IMR-90 (cell line): ENCODE data around the gene IGFBP1. TPM values are rescaled to one million over a fixed set of nuclear protein-coding genes. Genes with fewer than 3 reads are reported as not detected.
A peak's percentile ranks its signal among the peaks of the same experiment; 100 is the strongest.

ENCODE experiments used
- ATAC-seq: fragments of 200-7000 bp; cut with Tn5 transposase; 2 replicates; pipeline ENCODE4 v1.9.1; 2020; ENCODE audit warnings: low read depth, mild to moderate bottlenecking, moderate library complexity
- BruUV-seq: library from RNA; stranded (reverse); fragments of 400-500 nt; replicated peaks from 2 replicates; lab custom pipeline; 2021; lab: Mats Ljungman, UMichigan
- CTCF ChIA-PET: fragments of 300-600 bp; formaldehyde crosslinking; extraction: SDS; loops from one replicate; lab custom pipeline; 2021; ENCODE audit warnings: antibody characterized with exemption; lab: Yijun Ruan, JAX
- POLR2A ChIA-PET: fragments of 300-600 bp; sonication (Branson Sonifier 250); formaldehyde crosslinking; loops from one replicate; lab custom pipeline; 2022; ENCODE audit warnings: antibody characterized with exemption; ENCODE audit not compliant: unreplicated experiment; lab: Charles Lee
- DNase-seq: peaks from one replicate; pipeline ENCODE4 v3.0.0; 2013
- H2AFZ ChIP-seq: replicated peaks from 2 replicates; pipeline ENCODE3; 2013; ENCODE audit warnings: low read length, mild to moderate bottlenecking; ENCODE audit not compliant: poor library complexity
- H2AK5ac ChIP-seq: 2 replicates; pipeline ENCODE4 v1.6.1; 2013; ENCODE audit warnings: low read depth, low read length, inconsistent platforms
- H2AK9ac ChIP-seq: replicated peaks from 2 replicates; pipeline ENCODE3; 2013; ENCODE audit warnings: mild to moderate bottlenecking, low read depth, low read length, moderate library complexity; ENCODE audit not compliant: poor library complexity
- H2BK120ac ChIP-seq: 2 replicates; pipeline ENCODE4 v1.6.1; 2013; ENCODE audit warnings: low read depth, low read length, inconsistent platforms
- H2BK15ac ChIP-seq: 3 replicates; pipeline ENCODE4 v1.6.1; 2013; ENCODE audit warnings: low read depth, low read length, inconsistent platforms
- H2BK20ac ChIP-seq: 2 replicates; pipeline ENCODE4 v1.6.1; 2013; ENCODE audit warnings: low read depth, mild to moderate bottlenecking, inconsistent platforms, low read length, moderate library complexity
- H2BK5ac ChIP-seq: 2 replicates; pipeline ENCODE4 v1.6.1; 2013; ENCODE audit warnings: mild to moderate bottlenecking, low read depth, low read length, inconsistent platforms; ENCODE audit not compliant: poor library complexity, severe bottlenecking
- H3K14ac ChIP-seq: replicated peaks from 2 replicates; pipeline ENCODE4 v1.6.1; 2013; ENCODE audit warnings: low read depth, low read length, inconsistent platforms
- H3K18ac ChIP-seq: 2 replicates; pipeline ENCODE4 v1.6.1; 2013; ENCODE audit warnings: low read depth, low read length, control low read depth
- H3K23ac ChIP-seq: 2 replicates; pipeline ENCODE4 v1.6.1; 2013; ENCODE audit warnings: low read depth, low read length, inconsistent platforms
- H3K27ac ChIP-seq: 2 replicates; pipeline ENCODE4 v1.5.1; 2013; ENCODE audit warnings: mild to moderate bottlenecking, control low read depth, low read length; ENCODE audit not compliant: insufficient read depth
- H3K27me3 ChIP-seq: 2 replicates; pipeline ENCODE4 v1.6.1; 2013; ENCODE audit warnings: low read length; ENCODE audit not compliant: control insufficient read depth, insufficient read depth
- H3K36me3 ChIP-seq: 2 replicates; pipeline ENCODE4 v1.6.1; 2013; ENCODE audit warnings: low read length, mixed read lengths; ENCODE audit not compliant: control insufficient read depth, insufficient read depth
- H3K4ac ChIP-seq: 2 replicates; pipeline ENCODE4 v1.6.1; 2013; ENCODE audit warnings: low read depth, low read length, inconsistent platforms
- H3K4me1 ChIP-seq: 2 replicates; pipeline ENCODE4 v1.6.1; 2013; ENCODE audit warnings: low read length, mixed read lengths; ENCODE audit not compliant: control insufficient read depth, insufficient read depth
- H3K4me2 ChIP-seq: 2 replicates; pipeline ENCODE4 v1.6.1; 2013; ENCODE audit warnings: low read depth, mild to moderate bottlenecking, control low read depth, low read length, moderate library complexity
- H3K4me3 ChIP-seq: 2 replicates; pipeline ENCODE4 v1.5.1; 2013; ENCODE audit warnings: low read depth, mild to moderate bottlenecking, control low read depth, low read length, moderate library complexity; ENCODE audit not compliant: insufficient read depth
- H3K56ac ChIP-seq: 2 replicates; pipeline ENCODE4 v1.6.1; 2013; ENCODE audit warnings: low read length, inconsistent platforms; ENCODE audit not compliant: insufficient read depth; ENCODE audit errors: extremely low read depth
- H3K79me1 ChIP-seq, 2 experiments: 2 replicates each; pipeline ENCODE4 v1.6.1; 2013; ENCODE audit warnings: low read length in 2 of 2, inconsistent platforms in 1 of 2, low read depth in 1 of 2
- H3K9ac ChIP-seq: 2 replicates; pipeline ENCODE4 v1.6.1; 2013; ENCODE audit warnings: low read depth, low read length, control low read depth
- H3K9me1 ChIP-seq: 2 replicates; pipeline ENCODE4 v1.6.1; 2013; ENCODE audit warnings: low read length, inconsistent platforms; ENCODE audit not compliant: insufficient read depth
- H3K9me3 ChIP-seq: 2 replicates; pipeline ENCODE4 v1.6.1; 2013; ENCODE audit warnings: low read length; ENCODE audit not compliant: control insufficient read depth, insufficient read depth
- H4K20me1 ChIP-seq: 2 replicates; pipeline ENCODE4 v1.6.1; 2013; ENCODE audit warnings: low read length, inconsistent platforms; ENCODE audit not compliant: insufficient read depth
- H4K5ac ChIP-seq: 2 replicates; pipeline ENCODE4 v1.6.1; 2013; ENCODE audit warnings: mild to moderate bottlenecking, low read depth, low read length, control low read depth
- H4K8ac ChIP-seq, 2 experiments: 2 replicates each; pipeline ENCODE4 v1.6.1; 2013; ENCODE audit warnings: low read depth in 2 of 2, low read length in 2 of 2, control low read depth in 1 of 2, inconsistent platforms in 1 of 2
- H4K91ac ChIP-seq: 2 replicates; pipeline ENCODE4 v1.6.1; 2013; ENCODE audit warnings: low read depth, low read length, inconsistent platforms; ENCODE audit not compliant: insufficient read depth
- BHLHE40 ChIP-seq: fragments of 150-350 bp; IDR thresholded peaks from 2 replicates; pipeline ENCODE4 v1.6.1; 2016; ENCODE audit warnings: mild to moderate bottlenecking, low read depth, low read length
- CEBPB ChIP-seq: IDR thresholded peaks from 2 replicates; pipeline ENCODE4 v1.6.1; 2012; ENCODE audit warnings: low read depth, low read length, improper control_type of control experiment
- CHD1 ChIP-seq: IDR thresholded peaks from 2 replicates; pipeline ENCODE4 v1.6.1; 2012; ENCODE audit warnings: low read depth, low read length, improper control_type of control experiment
- FOS ChIP-seq: fragments of 150-350 bp; IDR thresholded peaks from 2 replicates; pipeline ENCODE4 v1.6.1; 2016; ENCODE audit warnings: low read depth, low read length
- MAFK ChIP-seq: IDR thresholded peaks from 2 replicates; pipeline ENCODE4 v1.6.1; 2012; ENCODE audit warnings: low read depth, low read length, improper control_type of control experiment
- MAZ ChIP-seq: IDR thresholded peaks from 2 replicates; pipeline ENCODE4 v1.6.1; 2012; ENCODE audit warnings: low read depth, mild to moderate bottlenecking, low read length, improper control_type of control experiment, moderate library complexity, borderline replicate concordance
- MXI1 ChIP-seq: IDR thresholded peaks from 2 replicates; pipeline ENCODE4 v1.6.1; 2012; ENCODE audit warnings: low read depth, mild to moderate bottlenecking, low read length, moderate library complexity, borderline replicate concordance
- NFE2L2 ChIP-seq: fragments of 150-350 bp; IDR thresholded peaks from 2 replicates; pipeline ENCODE4 v1.6.1; 2016; ENCODE audit warnings: low read depth, mild to moderate bottlenecking, low read length
- POLR2A ChIP-seq: IDR thresholded peaks from 2 replicates; pipeline ENCODE4 v1.6.1; 2012; ENCODE audit warnings: mild to moderate bottlenecking, low read depth, low read length
- RAD21 ChIP-seq: IDR thresholded peaks from 2 replicates; pipeline ENCODE4 v1.6.1; 2012; ENCODE audit warnings: low read length, improper control_type of control experiment
- RCOR1 ChIP-seq: IDR thresholded peaks from 2 replicates; pipeline ENCODE4 v1.6.1; 2012; ENCODE audit warnings: mild to moderate bottlenecking, low read length, improper control_type of control experiment; ENCODE audit not compliant: insufficient replicate concordance
- RFX5 ChIP-seq: IDR thresholded peaks from 2 replicates; pipeline ENCODE4 v1.8.0; 2012; ENCODE audit warnings: low read depth, mild to moderate bottlenecking, low read length, moderate library complexity
- SMC3 ChIP-seq: fragments of 150-350 bp; IDR thresholded peaks from 2 replicates; pipeline ENCODE4 v1.6.1; 2016; ENCODE audit warnings: low read depth, mild to moderate bottlenecking, antibody characterized with exemption, low read length, moderate library complexity
- WGBS, 2 experiments: methylation state at CpG; one replicate each; pipeline versions ENCODE4 v1.1.5 to v1.1.7; 2013; ENCODE audit warnings: missing lambda C conversion rate in 2 of 2; ENCODE audit not compliant: insufficient read length in 1 of 2; ENCODE audit errors: extremely low coverage in 2 of 2; 5-methylcytosine and 5-hydroxymethylcytosine counted together
- dilution Hi-C: fragments of 300-500 bp; cut with HindIII; formaldehyde crosslinking; loops from one replicate; pipeline ENCODE4 v1.14.3; 2018; ENCODE audit warnings: low sequenced_read_pairs; ENCODE audit not compliant: unreplicated experiment
- in situ Hi-C: fragments of 300-500 bp; cut with MboI; formaldehyde crosslinking; loops from 3 replicates; pipeline ENCODE4 v1.14.3; 2019; ENCODE audit warnings: low sequenced_read_pairs, inconsistent platforms, mixed read lengths
- intact Hi-C: fragments of 100-400 bp; cut with micrococcal nuclease; formaldehyde crosslinking; loops from 2 replicates; pipeline ENCODE4 v1.10.0; 2022
- polyA plus RNA-seq, 3 experiments: library from polyadenylated mRNA; depleted of rRNA; stranded (reverse); fragments of >200 nt; gene quantifications; 2 replicates each; pipeline ENCODE4 v1.2.3, GENCODE V29; 2012; ENCODE audit warnings: low replicate concordance in 1 of 3
- total RNA-seq: library from RNA; depleted of rRNA; stranded (reverse); fragments of >200 nt; gene quantifications from 2 replicates; pipeline ENCODE4 v1.2.3, GENCODE V29; 2012
- TF ChIP-seq, protein P1 (sequence below): fragments of 150-350 bp; IDR thresholded peaks from 2 replicates; pipeline ENCODE4 v1.6.1; 2016; ENCODE audit warnings: low read depth, mild to moderate bottlenecking, low read length, moderate library complexity, borderline replicate concordance
- TF ChIP-seq, protein P2 (sequence below): fragments of 150-350 bp; IDR thresholded peaks from 2 replicates; pipeline ENCODE4 v1.6.1; 2017; ENCODE audit warnings: mild to moderate bottlenecking, antibody characterized with exemption, low read length, low read depth
- TF ChIP-seq, protein P3 (sequence below): conservative IDR thresholded peaks from 2 replicates; pipeline ENCODE4 v1.5.1; 2012; ENCODE audit warnings: mild to moderate bottlenecking, low read depth, low read length, improper control_type of control experiment

IGFBP1 gene
- total and polyA plus RNA-seq, 2 of the 4 experiments (the other 2 are of a cell fraction) = not detected

DNA sequence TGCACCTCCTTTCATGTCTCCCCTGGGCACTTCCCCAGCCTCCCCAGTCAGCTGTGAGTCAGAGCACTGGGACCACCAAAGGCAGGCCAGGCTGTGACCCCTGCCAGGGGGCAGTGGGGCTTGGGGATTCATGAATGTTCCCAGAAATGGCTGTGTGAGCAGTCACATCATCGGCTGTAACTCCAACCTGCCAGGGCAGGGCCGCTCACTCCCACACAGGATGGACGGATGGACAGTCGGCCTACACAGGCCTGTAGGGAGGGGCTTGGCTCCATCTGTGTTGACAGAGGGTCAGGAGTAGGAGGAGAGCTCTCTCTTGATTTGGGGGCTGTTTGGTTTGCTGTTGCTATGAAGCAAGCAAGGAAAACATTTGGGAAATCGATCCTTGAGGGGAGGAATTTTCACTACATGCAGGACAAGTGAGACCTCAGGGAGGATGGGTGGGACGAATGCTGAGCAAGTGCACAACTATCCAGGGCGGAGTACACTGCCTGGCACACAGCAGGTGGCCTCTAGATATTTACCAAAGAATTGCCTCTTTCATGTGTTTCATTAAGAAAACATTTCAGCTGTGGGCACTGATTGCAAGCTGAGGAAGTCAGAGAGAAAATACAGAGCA is 2.9 kb upstream of the IGFBP1 start:
- Histone ChIP-seq H3K4me3 (no peak overlapping the region), H3K4me2 (no peak overlapping the region), H3K36me3 (no peaks in the 10 kb centered on the region), H3K18ac (no peak overlapping the region), H3K79me1 (no peaks in the 10 kb centered on the region), H2BK5ac (no peak overlapping the region), H3K9ac (no peak overlapping the region), H3K27ac (no peak overlapping the region), H3K4ac (no peak overlapping the region), H3K14ac (no peak overlapping the region), H3K23ac (no peak overlapping the region), H2BK20ac (no peak overlapping the region), H2AK9ac (no peak overlapping the region), H4K20me1 (no peaks in the 10 kb centered on the region), H4K8ac (no peak overlapping the region), H3K4me1 (peaks cover 5% of the 10 kb centered on the region), H2AK5ac (peak overlapping the region; percentile 38; the same call in 1 of the 2 replicates), H2BK15ac (no peak overlapping the region; the same call in 2 of the 3 replicates), H3K27me3 (peaks cover 23% of the 10 kb centered on the region), H3K9me1 (peaks cover 16% of the 10 kb centered on the region), H3K56ac (no peak overlapping the region), H2AFZ (no peak overlapping the region), H4K5ac (no peak overlapping the region), H4K91ac (no peak overlapping the region), H3K9me3 (no peaks in the 10 kb centered on the region), H2BK120ac (no peak overlapping the region; the same call in 1 of the 2 replicates)
- intact Hi-C loops = no loop called here
- ATAC-seq (no peak), DNase-seq (no peak)
- CTCF ChIA-PET = no interaction called here
- in situ Hi-C loops = no loop called here
- POLR2A ChIA-PET = no interaction called here
- dilution Hi-C loops = no loop called here
- no CpG with 5 or more reads among the region's 7 CpGs for WGBS, 2 experiments
- TF ChIP-seq FOS (no peak), RCOR1 (no peak), RAD21 (no peak), NFE2L2 (no peak), CEBPB (no peak), POLR2A (no peak), MXI1 (no peak), RFX5 (no peak), MAZ (no peak), SMC3 (no peak), CHD1 (no peak), BHLHE40 (no peak), MAFK (no peak)
- TF ChIP-seq, protein P1, sequence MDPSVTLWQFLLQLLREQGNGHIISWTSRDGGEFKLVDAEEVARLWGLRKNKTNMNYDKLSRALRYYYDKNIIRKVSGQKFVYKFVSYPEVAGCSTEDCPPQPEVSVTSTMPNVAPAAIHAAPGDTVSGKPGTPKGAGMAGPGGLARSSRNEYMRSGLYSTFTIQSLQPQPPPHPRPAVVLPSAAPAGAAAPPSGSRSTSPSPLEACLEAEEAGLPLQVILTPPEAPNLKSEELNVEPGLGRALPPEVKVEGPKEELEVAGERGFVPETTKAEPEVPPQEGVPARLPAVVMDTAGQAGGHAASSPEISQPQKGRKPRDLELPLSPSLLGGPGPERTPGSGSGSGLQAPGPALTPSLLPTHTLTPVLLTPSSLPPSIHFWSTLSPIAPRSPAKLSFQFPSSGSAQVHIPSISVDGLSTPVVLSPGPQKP = no peak
- TF ChIP-seq, protein P2, sequence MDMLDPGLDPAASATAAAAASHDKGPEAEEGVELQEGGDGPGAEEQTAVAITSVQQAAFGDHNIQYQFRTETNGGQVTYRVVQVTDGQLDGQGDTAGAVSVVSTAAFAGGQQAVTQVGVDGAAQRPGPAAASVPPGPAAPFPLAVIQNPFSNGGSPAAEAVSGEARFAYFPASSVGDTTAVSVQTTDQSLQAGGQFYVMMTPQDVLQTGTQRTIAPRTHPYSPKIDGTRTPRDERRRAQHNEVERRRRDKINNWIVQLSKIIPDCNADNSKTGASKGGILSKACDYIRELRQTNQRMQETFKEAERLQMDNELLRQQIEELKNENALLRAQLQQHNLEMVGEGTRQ = no peak
- TF ChIP-seq, protein P3, sequence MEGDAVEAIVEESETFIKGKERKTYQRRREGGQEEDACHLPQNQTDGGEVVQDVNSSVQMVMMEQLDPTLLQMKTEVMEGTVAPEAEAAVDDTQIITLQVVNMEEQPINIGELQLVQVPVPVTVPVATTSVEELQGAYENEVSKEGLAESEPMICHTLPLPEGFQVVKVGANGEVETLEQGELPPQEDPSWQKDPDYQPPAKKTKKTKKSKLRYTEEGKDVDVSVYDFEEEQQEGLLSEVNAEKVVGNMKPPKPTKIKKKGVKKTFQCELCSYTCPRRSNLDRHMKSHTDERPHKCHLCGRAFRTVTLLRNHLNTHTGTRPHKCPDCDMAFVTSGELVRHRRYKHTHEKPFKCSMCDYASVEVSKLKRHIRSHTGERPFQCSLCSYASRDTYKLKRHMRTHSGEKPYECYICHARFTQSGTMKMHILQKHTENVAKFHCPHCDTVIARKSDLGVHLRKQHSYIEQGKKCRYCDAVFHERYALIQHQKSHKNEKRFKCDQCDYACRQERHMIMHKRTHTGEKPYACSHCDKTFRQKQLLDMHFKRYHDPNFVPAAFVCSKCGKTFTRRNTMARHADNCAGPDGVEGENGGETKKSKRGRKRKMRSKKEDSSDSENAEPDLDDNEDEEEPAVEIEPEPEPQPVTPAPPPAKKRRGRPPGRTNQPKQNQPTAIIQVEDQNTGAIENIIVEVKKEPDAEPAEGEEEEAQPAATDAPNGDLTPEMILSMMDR = no peak
- no TSS peak for BruUV-seq
